HEK293T (cell line): ENCODE measurements around the gene CYS1.

Experiments used
- CTCF ChIA-PET: fragments of 350-600 bp; formaldehyde crosslinking; extraction: SDS; loops from one replicate; lab custom pipeline; 2021; ENCODE audit warnings: antibody characterized with exemption, inconsistent platforms; lab: Yijun Ruan, JAX
- POLR2A ChIA-PET: fragments of 350-600 bp; formaldehyde crosslinking; extraction: SDS; loops from one replicate; lab custom pipeline; 2020; ENCODE audit warnings: antibody characterized with exemption, inconsistent platforms; lab: Yijun Ruan, JAX
- DNase-seq: peaks from one replicate; pipeline ENCODE4 v3.0.0; 2012; ENCODE audit warnings: mixed read lengths; ENCODE audit errors: extremely low spot score
- ARNT ChIP-seq: fragments of 450-650 bp; IDR thresholded peaks from 2 replicates; pipeline ENCODE4 v1.6.1; 2017; ENCODE audit warnings: mild to moderate bottlenecking
- BHLHE40 ChIP-seq: fragments of 450-650 bp; IDR thresholded peaks from 2 replicates; pipeline ENCODE4 v1.6.1; 2016; ENCODE audit warnings: mild to moderate bottlenecking, moderate library complexity, borderline replicate concordance
- CTBP1 ChIP-seq: fragments of 450-650 bp; IDR thresholded peaks from 2 replicates; pipeline ENCODE4 v1.6.1; 2016; ENCODE audit warnings: borderline replicate concordance
- ELF4 ChIP-seq: fragments of 450-650 bp; IDR thresholded peaks from 2 replicates; pipeline ENCODE4 v1.6.1; 2017; ENCODE audit warnings: antibody characterized with exemption
- FOXA1 ChIP-seq: fragments of 450-650 bp; IDR thresholded peaks from 2 replicates; pipeline ENCODE4 v1.6.1; 2016; ENCODE audit warnings: mild to moderate bottlenecking
- FOXK2 ChIP-seq: fragments of 450-650 bp; IDR thresholded peaks from 2 replicates; pipeline ENCODE4 v1.6.1; 2016; ENCODE audit warnings: mild to moderate bottlenecking
- FOXM1 ChIP-seq: fragments of 450-650 bp; IDR thresholded peaks from 2 replicates; pipeline ENCODE4 v1.6.1; 2017; ENCODE audit warnings: mild to moderate bottlenecking, borderline replicate concordance
- HDGF ChIP-seq: fragments of 450-650 bp; IDR thresholded peaks from 2 replicates; pipeline ENCODE4 v1.6.1; 2017; ENCODE audit warnings: antibody characterized with exemption, borderline replicate concordance
- L3MBTL2 ChIP-seq: fragments of 450-650 bp; conservative IDR thresholded peaks from 2 replicates; pipeline ENCODE4 v1.6.1; 2016; ENCODE audit warnings: mild to moderate bottlenecking
- LEF1 ChIP-seq: fragments of 450-650 bp; IDR thresholded peaks from 2 replicates; pipeline ENCODE4 v1.6.1; 2017; ENCODE audit warnings: mild to moderate bottlenecking, borderline replicate concordance
- NFRKB ChIP-seq: fragments of 450-650 bp; IDR thresholded peaks from 2 replicates; pipeline ENCODE4 v1.6.1; 2016; ENCODE audit warnings: mild to moderate bottlenecking, moderate library complexity
- PKNOX1 ChIP-seq: fragments of 450-650 bp; IDR thresholded peaks from 2 replicates; pipeline ENCODE4 v1.6.1; 2016
- SP1 ChIP-seq: fragments of 450-650 bp; IDR thresholded peaks from 2 replicates; pipeline ENCODE4 v1.6.1; 2017
- SUZ12 ChIP-seq: fragments of 450-650 bp; IDR thresholded peaks from 2 replicates; pipeline ENCODE4 v1.6.1; 2016; ENCODE audit warnings: mild to moderate bottlenecking
- TARDBP ChIP-seq: fragments of 450-650 bp; IDR thresholded peaks from 2 replicates; pipeline ENCODE4 v1.6.1; 2016
- ZNF384 ChIP-seq: fragments of 450-650 bp; IDR thresholded peaks from 2 replicates; pipeline ENCODE4 v1.6.1; 2016

The CYS1 gene

DNA sequence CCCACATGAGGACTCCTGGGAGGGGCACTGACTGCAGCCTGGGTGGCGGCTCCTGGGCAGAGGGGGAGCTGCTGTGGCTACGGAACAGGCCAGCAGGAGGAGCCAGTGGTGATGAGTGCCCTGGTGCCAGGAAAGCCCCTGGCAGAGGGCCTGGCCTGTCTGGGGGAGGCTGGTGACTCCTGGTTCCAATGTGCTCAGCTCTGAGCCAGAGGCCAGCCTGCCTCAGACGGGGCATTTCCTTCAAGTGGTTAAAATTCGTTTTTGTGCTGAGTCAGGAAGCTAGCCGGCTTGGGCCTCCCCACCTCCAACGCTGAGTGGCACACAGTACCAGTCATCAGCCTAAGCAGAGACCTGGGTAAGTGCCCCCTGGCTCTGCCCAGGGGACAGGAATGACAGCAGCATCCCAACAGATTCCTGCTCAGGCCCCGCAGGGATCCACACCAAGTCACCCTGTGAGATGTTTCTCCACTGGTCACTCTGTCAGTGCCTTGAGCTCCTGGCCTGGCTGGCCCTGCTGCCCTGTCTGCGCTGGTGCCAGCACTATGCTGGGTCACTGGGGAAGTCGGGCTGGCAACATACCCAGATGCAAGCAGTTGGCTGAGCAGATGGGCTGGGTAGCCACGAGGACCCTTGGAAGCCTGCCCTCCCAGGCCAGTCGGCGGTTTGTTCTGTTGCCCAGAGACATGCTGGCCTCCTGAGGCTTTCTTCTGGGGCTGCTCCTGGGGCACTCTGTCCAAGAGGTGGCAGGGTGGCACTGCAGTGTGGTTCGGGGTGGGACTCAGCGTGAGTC lies 43.9 kb downstream of the CYS1 start:
- no peak for TF ChIP-seq FOXA1
- no peak for TF ChIP-seq FOXM1
- TF ChIP-seq SP1: no peak
- TF ChIP-seq PKNOX1: no peak
- TF ChIP-seq BHLHE40: no peak
- no peak for TF ChIP-seq FOXK2
- TF ChIP-seq SUZ12: no peak
- no peak for TF ChIP-seq HDGF
- TF ChIP-seq ARNT: no peak
- TF ChIP-seq NFRKB: no peak
- no peak for TF ChIP-seq LEF1
- TF ChIP-seq ELF4: no peak
- TF ChIP-seq L3MBTL2: no peak
- no peak for TF ChIP-seq TARDBP
- no peak for TF ChIP-seq CTBP1
- no peak for TF ChIP-seq ZNF384
- DNase-seq: no peak
- ChIA-PET POLR2A (no interaction called here), CTCF (interaction anchor here (0.6 to 0.7 kb wide), 2 partner anchors 92 to 499 kb away, joined by 3 to 4 read pairs; no protein-coding TSS in a partner anchor)

DNA sequence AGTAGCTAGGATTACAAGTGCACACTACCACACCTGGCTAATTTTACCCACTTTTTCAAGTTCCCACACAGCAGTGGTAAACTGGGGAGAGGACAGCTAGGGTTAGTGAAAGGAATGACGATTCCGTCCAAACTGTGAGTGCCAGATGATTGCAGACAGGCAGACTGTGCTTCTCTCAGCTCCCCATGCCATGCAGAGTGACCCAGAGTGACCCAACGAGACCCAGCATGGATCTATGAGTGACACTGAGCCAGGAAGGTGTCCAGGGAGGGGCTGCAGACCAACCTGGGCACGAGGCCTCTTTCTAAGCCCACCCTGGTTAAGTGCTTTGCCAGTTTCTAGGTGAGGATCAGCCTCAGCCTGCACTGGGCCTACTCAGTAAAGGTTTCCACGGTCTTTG lies 44.6 kb downstream of the CYS1 start:
- no peak for TF ChIP-seq CTBP1
- TF ChIP-seq PKNOX1: no peak
- no peak for TF ChIP-seq ARNT
- no peak for TF ChIP-seq SUZ12
- no peak for TF ChIP-seq FOXK2
- CTCF ChIA-PET: no interaction called here
- POLR2A ChIA-PET: interaction anchor here (1.5 kb wide), 1 partner anchor 192 kb away, joined by 4 read pairs; the partner anchor contains the start of gene TAF1B
- DNase-seq: no peak

GRCh38 chr2:10035053-10035422 lies 45.2 kb downstream of the CYS1 start:
- POLR2A ChIA-PET: interaction anchor here (1.5 kb wide), 1 partner anchor 192 kb away, joined by 4 read pairs; the partner anchor contains the start of gene TAF1B
- TF ChIP-seq FOXM1: no peak
- TF ChIP-seq CTBP1: no peak
- TF ChIP-seq FOXA1: no peak
- TF ChIP-seq NFRKB: no peak
- no peak for TF ChIP-seq TARDBP
- no peak for TF ChIP-seq ARNT
- no peak for TF ChIP-seq SP1
- CTCF ChIA-PET: interaction anchor here (0.6 to 0.8 kb wide), 3 partner anchors 47 to 402 kb away, joined by 3 to 4 read pairs (median 4); no protein-coding TSS in a partner anchor
- DNase-seq: no peak

GRCh38 chr2:10034333-10035052 lies 45.7 kb downstream of the CYS1 start:
- ChIA-PET CTCF (interaction anchor here (0.6 to 0.8 kb wide), 3 partner anchors 47 to 403 kb away, joined by 3 to 4 read pairs (median 4); no protein-coding TSS in a partner anchor), POLR2A (interaction anchor here (1.5 kb wide), 1 partner anchor 191 kb away, joined by 4 read pairs; the partner anchor contains the start of gene TAF1B)
- DNase-seq: no peak
- TF ChIP-seq FOXM1 (no peak), ZNF384 (no peak), PKNOX1 (no peak), BHLHE40 (no peak), TARDBP (no peak), SP1 (no peak), FOXK2 (no peak), FOXA1 (no peak), CTBP1 (no peak), ARNT (no peak), HDGF (no peak)

GRCh38 chr2:10033251-10034006 lies 46.8 kb downstream of the CYS1 start:
- DNase-seq: no peak
- POLR2A ChIA-PET: no interaction called here
- no peak for TF ChIP-seq FOXK2
- no peak for TF ChIP-seq ARNT
- TF ChIP-seq NFRKB: no peak
- TF ChIP-seq CTBP1: no peak
- TF ChIP-seq HDGF: no peak
- no peak for TF ChIP-seq TARDBP
- TF ChIP-seq PKNOX1: no peak
- no peak for TF ChIP-seq ZNF384
- no peak for TF ChIP-seq ELF4
- TF ChIP-seq LEF1: no peak
- TF ChIP-seq SP1: no peak
- TF ChIP-seq FOXA1: no peak
- no peak for TF ChIP-seq BHLHE40
- CTCF ChIA-PET: interaction anchor here (1.1 kb wide), 1 partner anchor 49 kb away, joined by 3 read pairs; no protein-coding TSS in a partner anchor
